Retina (tissue), 1 donor: ENCODE results near the gene MGAT4B.
A peak's percentile ranks its signal among the peaks of the same experiment; 100 is the strongest.
"Not testable (repeated sequence)": the region's sequence is repeated elsewhere in the genome, so short reads cannot be mapped to it uniquely, and the experiment has no call there.

Experiments used
- DNase-seq: peaks from one replicate; pipeline ENCODE4 v3.0.0-alpha.2; 2016

Gene MGAT4B

DNA sequence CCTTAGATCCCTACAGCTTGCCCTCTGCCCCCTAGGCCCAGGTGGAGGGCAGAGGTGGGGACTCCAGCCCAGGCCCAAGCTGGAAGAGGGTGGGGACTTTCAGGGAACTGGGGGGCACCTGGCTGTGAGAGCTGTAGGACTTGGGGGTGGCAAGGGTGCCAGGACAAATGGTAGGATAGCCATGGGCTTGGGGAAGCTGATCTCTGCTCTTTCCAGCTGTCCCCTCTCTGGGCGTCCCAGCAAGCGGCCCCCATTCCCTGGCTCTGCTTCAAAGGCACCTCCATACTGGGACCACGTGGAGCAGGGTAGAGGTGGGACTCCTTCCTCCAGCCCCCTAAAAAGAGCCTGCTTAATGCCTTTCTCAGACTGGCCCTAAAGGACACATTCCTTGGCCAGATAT lies 12.5 kb downstream of the MGAT4B start:
- no peak for DNase-seq

DNA sequence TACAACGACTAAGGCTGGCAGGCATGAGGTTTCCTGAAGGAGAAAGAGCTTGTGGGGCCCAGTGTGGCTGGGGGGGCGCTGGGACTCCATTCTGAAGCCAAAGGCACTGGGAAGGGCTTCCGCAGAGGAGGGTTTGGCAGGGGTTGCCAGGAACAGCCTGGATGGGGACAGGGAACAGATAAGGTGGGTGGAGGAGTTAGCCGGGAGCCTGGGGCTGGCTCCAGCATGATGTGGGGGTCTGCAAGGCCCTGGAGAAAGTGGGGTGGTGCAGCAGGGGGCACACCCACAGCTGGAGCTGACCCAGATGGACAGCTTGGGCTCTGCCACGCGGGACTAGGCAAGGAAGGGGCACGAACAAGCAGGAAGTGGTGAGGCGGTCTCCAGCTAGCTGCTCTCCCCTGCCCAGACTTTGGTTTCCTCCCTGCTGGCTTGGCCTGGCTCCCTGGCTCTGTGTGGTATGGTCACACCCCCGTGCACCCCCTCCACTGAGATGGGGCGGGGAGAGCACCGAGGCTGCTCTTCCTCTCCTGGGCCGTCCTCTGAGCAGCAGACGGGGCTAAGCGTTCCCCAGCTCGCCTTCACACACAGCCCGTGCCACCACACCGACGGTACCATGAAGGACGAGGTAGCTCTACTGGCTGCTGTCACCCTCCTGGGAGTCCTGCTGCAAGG lies 13.1 kb downstream of the MGAT4B start, which contains the start of gene LTC4S:
TSS of gene LTC4S (plus strand) at position 519 of the 672 bp plus-strand sequence. CDS start at position 614, 95 bp downstream.
- peak; percentile 29 for DNase-seq

DNA sequence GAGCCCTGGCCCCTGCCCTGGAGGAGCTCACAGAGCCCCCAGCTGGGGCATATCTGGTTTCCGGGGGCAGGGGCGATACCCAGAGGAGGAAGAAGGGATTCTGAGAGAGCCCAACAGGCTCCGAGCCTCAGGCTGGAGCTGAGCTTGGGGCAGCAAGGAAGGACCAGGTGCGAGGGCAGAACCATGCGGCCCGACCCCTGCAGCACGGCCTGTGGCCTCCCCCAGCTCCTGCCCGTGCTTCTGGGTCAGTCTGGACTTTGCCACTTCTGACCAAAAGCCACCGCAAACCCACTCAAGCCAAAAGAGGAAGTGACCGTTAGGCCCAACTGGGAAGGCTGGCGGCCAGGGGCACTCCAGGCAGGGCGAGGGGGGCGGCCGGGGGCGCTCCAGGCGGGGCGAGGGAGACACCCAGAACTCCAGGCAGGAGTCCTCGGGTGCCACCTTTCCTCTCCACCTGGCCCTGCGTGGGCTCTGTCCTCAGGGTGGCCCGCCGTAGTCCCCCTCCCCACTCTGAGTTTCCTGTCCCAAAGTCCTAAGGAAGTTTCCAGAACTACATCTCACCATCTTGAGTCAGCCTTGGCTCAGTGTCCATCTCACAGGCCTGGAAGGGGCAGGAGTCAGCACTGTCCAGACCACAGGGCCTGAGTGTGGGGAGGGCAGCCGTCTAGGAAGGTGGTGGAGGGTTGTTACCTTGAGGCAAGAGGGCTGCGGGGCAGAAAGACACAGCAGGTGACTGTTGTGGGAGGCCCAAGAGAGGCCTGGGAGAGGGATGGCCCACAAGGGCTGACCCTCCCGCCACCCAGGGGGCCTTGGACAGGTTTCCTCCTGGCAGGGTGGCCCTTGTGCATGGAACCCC lies 13.8 kb downstream of the MGAT4B start:
- DNase-seq = no peak

DNA sequence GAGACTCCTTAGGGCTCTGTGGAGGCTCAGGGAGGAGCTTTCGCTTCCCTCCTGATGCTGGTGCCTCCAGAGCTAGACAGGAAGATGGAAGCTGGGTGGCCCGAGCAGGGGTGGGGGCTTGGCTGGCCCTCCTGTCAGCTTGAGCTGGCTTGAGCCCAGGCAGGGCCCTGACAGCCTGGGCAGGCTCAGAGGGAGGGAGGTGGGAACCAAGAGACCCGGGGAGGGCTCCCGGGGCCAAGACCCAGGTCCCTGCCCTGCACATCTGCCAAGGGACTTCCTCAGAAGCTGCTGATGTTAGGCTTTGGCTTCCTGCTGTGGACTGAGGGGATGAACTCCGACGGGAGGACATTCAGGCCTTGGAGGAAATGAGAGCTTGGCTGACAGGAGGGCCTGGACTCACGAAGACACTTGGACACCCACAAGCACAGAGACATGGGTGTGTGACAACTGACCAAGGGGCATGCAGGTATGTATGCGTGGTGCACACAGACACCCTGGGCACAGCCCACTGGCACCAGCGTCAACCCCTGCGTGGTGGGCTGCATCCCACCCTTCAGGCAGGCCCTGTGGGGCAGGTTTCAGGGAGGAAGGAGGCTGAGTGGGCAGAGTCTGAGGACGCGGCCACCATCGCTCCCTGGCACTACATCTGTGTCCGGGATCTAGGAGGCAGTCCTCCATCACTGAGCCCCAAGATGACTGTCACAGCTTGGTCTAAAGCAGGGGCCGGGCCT lies 14.6 kb downstream of the MGAT4B start:
- DNase-seq = no peak

DNA sequence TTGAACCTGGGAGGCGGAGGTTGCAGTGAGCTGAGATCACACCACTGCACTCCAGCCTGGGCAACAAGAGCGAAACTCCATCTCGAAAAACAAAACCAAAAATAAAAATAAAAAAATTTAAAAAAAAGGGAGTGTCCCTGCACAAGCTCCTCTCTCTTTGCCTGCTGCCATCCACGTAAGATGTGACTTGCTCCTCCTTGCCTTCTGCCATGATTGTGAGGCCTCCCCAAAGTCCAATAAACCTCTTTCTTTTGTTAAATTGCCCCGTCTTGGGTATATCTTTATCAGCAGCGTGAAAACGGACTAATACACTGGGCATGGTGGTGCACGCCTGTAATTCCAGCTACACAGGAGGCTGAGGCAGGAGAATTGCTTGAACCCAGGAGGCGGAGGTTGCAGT lies 17.4 kb downstream of the MGAT4B start:
- not testable (repeated sequence) for DNase-seq

DNA sequence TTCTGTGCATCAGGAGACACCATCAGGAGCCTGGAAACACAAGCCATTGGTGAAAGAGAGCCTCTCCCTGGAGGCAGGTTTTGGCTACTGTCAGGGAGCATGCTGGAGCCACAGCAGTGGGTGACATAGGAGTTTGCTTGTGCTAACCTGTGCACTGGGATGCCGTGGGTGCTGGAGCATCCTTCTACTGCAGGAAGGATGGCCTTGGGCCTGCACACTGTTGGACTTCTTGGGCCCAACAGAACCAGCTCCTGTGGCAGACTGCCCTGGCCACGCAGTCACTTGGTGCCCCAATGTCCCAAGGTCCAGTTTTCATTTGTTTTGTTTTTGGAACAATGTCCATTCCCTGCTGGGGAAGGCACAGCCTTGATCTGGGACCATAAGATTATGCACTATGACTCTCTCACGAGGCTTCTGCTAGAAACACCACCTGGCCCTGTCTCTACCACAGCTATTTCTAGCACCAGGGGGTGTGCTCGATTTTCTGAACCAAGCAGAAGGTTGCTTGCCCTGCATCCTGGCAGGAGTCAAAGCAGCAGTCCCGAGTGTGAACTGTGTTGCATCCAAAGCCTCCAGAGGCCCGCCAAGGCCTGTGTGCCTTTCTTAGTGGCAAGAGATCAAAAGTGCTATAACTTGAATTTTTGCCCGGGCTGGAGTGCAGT lies 18.3 kb downstream of the MGAT4B start:
- DNase-seq = no peak

DNA sequence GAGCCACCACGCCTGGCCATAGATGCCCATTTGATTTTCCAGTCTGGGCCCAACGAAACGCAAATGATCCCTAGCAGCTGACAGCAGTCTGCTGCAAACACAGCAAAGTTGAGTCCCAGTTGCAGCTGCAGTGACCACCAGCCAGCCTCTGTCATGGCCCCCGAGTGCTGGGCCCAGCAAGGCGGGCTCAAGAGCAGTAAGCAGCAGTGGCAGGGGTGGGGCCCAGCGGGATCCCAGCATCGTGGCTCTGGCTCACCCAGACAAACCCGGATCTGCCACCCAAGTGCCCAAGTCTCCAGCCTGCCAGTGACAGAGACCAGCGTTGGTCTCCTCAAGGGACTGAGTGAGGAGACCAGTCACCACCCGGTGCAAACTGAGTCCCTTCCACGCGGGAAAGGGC lies 19.8 kb downstream of the MGAT4B start:
- no peak for DNase-seq

DNA sequence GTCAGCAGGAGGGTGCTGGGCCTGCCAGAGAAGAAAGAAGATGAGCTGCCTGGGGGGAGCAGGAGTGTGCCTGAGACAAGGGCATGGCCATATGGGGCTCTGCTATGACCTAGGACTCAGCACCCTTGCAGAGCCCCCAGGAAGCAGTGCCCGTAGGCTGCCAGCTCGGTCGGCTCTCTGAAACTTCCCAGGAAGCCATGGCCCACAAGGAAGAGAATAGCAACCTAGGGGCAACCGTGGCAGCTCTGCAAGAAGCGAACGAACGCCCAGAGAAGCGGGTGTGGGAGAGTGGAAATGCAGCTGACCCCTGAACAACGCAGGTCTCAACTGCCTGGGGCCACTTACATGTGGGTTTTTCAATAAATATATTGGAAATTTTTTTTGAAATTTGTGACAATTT lies 23.5 kb downstream of the MGAT4B start:
- no peak for DNase-seq

DNA sequence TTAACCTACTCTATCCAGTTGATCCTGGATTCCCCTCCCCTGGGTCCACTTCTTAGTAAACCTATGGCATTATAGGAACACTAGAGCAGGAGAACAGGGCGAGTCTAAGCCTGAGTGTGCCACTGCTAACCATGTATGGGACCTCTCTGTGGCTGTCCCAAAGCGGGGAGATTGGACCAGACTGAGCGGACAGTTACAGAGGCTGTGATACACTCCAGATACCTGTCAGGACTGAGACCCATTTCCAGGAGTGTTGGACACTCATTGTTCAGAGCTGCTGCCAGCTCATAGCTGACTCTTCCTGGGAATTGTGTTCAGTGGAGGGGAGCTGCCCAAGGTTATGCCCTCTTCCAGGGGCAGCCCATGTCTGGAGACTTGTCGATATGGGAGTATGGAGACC lies 24.8 kb downstream of the MGAT4B start:
- DNase-seq = no peak

DNA sequence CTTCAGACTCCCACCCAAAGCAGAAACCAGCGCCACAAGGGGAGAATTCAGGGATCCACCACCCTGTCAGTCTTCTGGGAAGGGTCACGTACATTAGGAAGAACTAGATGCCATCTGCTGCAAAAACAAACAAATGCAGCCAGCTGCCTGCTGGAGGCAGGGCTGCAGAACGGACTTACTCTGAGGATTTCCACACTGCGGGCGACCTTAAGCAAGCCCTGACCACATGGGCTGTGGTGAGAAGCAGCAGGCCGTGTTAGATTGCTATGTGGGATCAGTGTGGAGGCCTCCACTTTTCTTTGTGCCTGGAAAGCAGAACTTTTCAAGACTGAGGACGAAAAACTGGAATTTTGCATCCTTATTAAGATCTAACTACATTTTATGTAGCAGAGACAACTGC lies 26.3 kb downstream of the MGAT4B start:
- no peak for DNase-seq

DNA sequence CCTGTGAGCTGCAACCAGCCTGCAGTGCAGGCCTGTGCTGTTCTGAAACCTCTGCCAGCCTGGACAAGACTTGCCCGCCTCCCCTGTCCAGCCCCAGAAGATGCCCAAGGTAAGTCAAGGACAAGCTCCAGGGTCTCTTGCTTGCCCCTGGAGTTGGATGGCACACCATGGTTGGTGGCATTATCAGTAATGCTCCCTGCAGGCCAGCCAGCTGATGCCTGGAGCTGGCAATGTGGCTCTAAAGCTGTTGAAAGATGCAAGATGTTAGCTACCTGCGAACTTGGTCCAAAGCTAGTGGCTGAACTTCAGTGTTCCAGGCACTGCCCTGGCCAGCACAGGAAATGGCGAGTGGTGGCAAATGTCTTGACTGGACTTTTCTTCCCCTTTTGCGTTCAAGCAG lies 26.8 kb downstream of the MGAT4B start:
- DNase-seq = no peak

DNA sequence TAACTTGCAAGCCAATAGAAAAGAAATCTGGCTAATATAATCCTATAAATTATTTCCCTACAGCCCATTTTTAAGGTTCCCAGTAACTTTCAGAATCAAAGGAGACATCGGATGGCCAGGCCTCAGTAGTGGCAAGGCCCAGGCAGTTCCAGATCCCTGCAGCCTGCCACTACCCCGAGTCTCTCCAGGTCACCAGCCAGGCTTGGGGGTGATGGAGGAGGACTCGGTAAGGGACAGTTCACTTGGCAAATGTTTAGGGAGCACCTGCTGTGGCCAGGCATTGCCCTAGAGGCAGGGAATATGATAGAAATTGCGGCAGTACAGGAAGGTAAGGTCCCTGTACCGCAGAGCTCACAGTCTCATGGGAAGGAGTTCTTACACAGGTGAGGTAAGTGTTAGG lies 28.1 kb downstream of the MGAT4B start:
- no peak for DNase-seq

DNA sequence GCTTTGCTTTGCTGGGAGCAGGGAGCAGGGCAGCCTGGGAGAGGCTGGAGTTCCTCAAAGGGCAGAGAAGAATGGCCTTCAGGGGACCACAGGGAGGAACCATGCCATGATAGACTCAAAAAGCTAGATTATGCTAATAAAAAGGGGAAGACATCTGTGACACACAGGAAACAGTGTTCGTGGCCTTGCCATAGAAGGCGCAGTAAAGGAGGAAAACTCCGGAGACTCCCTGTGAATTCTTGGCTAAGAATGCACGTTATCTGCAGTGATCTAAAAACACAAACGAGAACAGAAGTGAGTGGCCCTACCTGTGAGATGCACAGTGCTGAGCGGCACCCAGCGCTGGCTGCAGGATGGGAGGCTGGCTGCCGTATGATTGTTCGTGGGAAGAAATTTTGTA lies 28.8 kb downstream of the MGAT4B start:
- no peak for DNase-seq

DNA sequence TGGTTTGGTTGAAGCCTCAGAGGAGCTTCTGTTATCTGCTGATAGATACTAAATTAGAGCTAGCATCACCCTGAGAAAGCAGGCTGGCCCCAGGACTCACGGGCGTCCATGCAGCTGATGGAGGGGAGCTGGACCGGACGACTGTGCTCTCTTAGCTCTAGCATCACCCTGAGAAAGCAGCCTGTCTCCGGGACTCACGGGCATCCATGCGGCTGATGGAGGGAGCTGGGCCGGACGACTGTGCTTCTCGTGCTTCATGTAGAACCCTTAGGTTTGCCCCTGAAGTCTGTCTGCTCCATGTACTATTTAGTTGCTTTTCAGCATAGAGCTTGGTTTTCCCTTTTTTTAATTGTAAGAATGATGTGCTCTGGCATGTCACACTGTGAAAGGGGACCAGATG lies 29.2 kb downstream of the MGAT4B start:
- no peak for DNase-seq

DNA sequence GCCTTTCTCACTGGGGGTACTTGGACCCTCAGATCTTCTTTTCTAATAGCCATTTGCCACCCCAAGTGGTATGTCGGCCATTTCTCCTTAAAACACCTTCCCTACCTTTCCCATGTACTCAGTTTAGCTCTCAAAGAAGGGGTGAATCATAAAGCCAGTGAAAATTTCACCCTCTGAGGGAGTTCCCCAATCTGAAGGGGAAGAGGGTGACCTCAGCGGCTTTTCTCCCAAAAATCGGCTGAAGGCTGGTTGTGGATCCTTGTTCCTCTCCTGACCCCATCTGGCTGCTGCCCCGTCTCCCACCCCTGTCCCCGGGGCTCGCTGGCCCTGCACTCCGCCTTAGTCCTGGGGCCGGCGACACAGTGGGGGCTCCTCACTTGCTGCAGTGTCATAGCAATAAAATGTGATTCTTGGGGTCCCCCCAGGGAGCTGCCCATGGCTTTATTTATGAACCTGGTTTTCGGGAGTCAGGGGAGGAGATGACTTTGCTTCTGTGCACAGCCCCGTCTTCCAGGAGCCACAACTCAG lies 30.2 kb downstream of the MGAT4B start:
- DNase-seq = no peak

DNA sequence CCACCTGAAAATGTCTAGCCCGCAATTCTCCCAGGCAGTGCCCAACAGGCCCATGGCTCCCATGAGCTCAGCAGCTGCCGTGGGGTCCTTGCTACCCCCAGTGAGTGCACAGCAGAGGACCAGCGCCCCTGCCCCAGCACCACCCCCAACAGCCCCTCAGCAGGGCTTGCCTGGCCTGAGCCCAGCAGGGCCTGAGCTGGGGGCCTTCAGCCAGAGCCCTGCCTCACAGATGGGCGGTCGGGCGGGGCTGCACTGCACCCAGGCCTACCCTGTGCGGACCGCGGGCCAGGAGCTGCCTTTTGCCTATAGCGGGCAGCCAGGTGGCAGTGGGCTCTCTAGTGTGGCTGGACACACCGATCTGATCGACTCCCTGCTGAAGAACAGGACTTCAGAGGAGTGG lies 32.2 kb downstream of the MGAT4B start:
- no peak for DNase-seq

DNA sequence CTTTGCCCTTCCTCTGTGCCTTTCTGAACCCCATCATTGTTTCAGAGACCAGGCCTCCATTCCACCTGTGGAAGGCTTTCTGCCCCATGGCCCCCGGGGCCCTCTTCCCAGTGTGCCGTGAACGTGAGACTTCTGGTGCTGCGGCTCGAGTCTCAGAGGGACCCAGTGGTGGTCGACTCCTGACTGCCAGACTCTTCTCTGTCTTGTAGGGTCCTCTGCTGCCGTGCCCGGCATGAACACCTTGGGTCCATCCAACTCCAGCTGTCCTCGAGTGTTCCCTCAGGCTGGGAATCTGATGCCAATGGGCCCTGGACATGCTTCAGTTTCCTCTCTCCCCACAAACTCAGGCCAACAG lies 33.0 kb downstream of the MGAT4B start:
- no peak for DNase-seq

DNA sequence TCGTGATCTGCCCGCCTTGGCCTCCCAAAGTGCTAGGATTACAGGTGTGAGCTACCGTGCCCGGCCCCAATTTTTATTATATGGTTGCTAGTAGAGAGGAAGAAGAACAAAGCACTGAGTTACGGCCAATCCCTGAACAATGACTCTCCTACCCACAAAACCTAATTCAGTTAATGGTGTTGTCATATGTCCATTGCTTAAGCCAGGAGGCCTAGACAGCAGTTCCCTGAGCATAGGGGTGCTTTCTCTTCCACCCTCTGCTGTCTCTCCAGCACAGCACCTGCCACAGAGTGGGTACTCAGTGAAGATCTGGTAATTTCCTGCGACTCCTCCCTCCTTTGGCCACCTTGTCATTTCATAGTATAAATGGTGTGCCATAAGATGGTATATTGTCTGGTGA lies 34.3 kb downstream of the MGAT4B start:
- DNase-seq = no peak

DNA sequence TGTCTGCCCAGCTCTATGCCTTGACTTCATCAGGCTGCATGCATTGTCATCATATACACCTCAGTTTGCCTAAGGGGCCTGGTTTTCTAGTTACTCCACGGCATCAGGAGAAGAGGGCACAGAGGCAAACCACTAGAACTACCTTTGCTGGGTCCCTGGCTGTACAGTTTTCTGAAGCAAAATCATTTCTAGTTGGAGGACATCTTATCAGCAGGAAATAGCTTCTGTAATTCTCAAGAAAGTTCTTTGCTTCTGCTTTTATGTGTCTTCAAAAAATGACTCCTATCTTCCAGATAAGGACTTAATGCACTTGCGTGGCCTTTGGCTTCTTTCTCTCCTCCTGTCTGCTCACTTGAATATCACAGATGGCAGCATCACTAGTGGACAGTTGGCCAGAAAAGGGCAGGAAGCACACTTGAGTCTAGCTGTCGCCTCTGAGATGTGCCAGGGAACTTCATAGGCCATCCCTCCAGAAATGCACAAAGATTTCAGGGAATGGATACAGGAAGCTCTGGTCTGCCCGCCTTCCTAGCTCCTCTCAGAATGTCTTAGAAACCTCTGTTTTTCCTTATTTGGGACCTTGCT lies 35.3 kb downstream of the MGAT4B start:
- no peak for DNase-seq

DNA sequence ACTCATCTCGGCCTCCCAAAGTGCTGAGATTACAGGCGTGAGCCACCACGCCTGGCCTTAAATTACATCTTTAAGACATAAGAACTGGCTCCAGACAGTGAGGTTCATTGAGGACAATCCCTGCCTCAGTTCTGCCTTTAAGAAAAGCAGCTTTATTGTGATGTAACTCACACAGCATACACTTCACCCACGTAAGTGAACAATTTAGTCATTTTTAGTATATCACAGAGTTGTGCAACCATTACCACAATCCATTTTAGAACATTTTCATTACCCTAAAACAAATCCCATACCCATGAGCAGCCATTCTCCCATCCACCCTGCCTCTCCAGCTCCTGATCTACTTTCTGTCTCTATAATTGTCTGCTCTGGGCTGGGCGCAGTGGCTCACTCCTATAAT lies 36.9 kb downstream of the MGAT4B start:
- DNase-seq = no peak

DNA sequence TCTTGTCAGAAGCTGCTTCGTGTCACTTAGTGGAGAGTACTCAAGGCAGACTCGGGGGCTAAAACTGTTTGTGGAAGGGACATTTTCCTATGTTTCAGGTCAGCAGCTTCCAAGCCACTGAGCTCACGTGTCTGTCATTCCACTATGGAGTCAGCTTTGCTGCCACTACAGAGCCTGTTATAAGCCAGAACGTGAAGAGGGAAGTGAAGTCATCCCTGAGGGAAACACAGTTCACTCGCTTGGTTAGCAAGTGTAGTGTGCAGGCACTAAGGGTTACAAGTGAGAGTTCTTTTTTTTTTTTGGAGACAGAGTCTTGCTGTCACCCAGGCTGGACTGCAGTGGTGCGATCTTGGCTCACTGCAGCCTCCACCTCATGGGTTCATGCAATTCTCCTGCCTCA lies 37.4 kb downstream of the MGAT4B start:
- no peak for DNase-seq

DNA sequence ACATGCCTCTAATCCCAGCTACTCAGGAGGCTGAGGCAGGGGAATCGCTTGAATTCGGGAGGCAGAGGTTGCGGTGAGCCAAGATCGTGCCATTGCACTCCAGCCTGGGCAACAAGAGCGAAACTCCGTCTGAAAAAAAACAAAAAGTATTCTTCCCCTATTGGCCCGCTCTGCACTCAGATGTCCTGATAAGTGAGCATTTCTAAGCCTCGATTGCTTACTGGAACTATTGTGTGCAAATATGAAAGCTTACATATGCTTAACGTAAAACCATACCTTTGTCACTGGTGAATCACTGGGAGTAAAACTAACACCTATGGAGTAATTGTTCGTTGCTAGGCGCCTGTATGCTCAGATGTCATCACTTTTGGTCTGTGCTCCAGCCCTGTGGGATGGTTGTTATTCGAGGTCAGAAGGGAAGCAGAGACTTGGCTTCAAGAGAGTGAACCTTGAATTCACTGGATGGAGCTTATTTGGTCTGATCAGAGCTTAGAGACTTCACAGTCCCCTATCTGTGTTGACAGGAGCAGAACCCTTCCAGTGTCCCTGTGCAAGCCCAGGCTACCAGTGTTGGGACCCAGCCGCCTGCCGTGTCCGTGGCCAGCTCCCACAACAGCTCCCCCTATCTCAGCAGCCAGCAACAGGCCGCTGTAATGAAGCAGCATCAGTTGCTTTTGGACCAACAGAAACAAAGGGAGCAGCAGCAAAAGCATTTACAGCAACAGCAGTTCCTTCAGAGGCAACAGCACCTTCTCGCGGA lies 38.2 kb downstream of the MGAT4B start:
- DNase-seq = no peak
